Posterior cingulate gyrus (tissue), 11 donors: ENCODE measurements around the gene ARMH4.

Source experiments
- DNase-seq, 10 donors: peaks; one replicate each; pipeline versions ENCODE4 v3.0.0 to v3.0.0-alpha.2; 2020 to 2021; ENCODE audit warnings: mixed read lengths in 3 of 10
- intact Hi-C: fragments of 100-400 bp; cut with DNase I; formaldehyde crosslinking; loops from one replicate; pipeline ENCODE4 v1.15.1; 2023

The ARMH4 gene

DNA sequence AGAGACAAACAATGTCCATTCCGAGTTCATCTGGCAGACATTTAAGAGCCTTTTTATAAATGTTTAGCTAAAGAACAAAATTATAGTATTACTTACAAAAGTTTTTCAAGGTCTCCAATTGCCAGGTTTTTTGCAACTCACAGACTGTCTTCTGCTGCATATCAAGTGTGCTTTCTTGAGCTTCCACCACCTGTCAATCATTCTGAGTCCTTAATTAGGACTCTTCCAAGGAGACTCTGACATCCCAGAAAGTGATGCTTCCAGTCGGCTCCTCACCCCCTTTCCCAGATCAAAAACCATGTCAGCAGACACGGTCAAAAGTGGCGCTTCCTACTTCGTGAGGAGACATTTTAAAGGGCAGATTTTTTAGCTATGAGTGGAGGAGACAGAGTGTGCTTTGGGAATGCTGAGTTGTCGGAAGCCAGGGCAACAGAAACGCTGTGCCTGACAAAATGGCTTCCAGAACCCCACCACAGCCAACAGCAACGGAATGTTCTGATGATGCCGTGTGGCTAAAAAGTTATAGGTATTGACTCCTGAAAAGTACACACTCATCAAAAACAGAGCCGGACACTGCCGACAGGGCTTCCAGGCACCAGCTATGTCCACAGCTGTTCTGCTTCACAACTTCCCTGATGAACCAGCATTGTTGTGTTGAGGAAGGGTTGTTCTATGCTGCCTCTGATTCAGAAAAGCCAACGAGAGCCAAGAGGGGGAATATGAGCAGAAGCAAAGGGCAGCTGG lies 170.0 kb downstream of the ARMH4 start:
- no peak for DNase-seq
- intact Hi-C loops, result no loop called here

DNA sequence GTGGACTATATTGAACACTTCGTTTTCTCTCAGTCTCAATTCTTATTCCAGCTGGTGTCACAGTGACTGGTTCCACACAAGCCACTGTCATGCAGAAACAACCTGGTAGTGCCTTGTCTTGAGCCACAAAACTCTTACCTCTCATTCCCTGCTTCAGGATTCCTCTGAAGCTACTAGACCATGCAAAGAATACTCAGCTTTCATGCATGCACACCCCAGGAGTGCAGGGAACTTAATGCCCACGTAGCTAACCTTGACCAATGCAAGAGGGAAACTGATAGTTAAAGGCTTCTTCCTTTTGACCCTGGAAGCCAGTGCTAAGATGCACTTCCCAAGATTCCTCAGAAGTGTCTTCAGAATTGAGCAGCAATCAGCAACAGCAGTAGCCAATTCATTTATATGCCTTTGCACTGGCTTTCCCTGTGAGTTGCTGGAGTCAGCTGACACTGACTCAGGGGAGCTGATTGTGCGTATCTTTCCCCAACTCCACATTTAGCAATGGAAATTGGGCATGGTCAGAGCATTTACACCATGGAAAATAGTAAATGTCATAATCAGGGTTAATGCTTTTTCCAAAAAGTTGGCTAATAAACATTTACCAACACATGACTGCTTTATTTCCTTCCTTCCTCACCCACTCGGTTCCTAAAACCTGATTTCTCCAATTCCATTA lies 172.5 kb downstream of the ARMH4 start:
- no peak for DNase-seq
- intact Hi-C loops, result no loop called here

DNA sequence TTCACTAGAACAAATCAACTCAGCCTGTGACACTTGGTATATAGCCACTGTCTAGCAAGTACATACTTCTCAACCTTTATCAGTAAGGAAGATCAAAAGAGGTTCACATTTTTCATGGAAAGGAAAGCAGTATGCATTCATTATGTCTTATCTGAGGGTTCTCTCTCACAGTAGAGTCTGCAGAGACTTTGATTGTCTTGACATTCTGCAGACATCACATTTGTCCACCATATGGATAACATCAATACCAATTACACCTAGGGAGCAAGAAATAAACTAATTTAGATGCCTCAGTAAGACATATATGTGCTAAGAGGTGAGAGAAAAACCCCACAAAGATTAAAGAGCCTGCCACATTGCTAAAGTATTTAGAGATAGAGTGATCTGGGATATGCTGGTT lies 175.3 kb downstream of the ARMH4 start:
- DNase-seq, result no peak
- intact Hi-C loops, result no loop called here

DNA sequence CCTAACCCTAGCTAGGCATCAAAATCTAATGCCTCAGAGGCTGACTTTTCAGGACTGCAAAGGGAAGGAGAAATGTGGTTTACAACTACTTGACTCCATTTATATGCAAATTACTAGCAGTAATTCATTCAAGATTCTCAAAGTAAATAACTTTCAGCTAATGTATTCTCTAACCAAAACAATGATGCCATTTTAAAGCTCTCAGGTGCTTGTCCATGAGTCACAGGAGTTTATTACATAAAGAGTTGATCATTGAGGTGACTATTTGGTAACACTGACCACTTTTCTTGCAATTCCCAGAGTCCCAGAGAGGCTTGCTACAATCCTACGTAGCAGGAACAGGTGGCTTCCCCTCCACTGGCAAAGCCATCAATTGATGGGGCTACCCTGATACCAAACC lies 177.1 kb downstream of the ARMH4 start:
- DNase-seq, result no peak
- intact Hi-C loops, result no loop called here

DNA sequence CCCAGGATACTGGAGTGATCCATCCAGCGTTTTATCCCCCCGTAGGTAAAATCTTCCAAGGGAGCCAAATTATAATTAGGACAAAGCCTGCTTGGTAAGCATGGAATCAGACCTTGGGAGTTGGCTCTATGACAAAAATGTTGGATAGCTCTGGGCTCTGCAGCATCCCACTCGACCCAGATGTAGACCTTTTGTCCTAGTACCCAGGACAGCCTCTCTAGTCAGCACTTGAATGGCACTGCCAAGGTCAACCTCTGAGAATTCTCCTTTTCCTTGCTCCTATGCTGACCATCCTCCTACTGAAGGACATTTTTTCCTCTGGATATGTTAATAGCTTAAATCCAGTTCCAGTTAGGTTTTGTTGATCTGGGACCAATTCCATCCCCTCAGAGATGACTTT lies 181.4 kb downstream of the ARMH4 start:
- intact Hi-C loops, result no loop called here
- no peak for DNase-seq

DNA sequence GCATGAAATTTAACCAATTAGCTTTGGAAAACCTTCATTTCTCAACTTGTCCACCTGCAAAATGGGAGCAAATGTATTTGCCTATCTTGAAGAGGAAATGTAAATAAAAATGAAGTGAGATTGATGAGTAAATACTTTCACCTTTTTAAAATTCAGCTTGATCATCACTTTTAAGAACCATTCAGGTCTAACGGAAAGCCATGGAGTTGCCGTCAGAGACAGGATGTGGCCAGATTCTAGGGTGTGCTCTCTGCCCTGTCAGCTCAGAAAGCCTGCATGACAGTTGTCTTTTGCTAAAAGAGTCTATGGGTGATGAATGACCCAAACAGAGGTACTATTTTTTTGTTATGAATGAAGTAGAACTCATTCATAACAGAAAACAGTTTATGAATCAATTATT lies 181.8 kb downstream of the ARMH4 start:
- no peak for DNase-seq
- intact Hi-C loops, result no loop called here

DNA sequence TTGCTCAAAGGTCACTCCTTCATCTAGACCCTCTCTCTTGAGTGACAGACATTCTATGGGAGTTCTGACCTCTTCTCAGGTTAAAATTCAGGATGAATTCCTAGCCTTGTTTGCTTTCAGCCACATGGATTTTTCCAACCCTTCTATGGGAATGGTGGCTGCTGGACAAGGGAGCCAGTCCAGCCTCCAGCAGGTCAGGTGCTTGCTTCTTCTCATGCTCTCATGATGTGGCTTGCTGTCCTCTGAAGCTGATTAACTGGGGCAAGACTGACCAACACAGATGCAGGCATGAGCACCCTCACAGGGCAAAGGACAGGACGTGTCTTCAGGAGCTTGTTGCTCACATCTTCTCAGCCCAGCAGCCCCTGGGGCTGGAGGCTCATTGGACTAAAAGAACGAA lies 188.9 kb downstream of the ARMH4 start:
- DNase-seq, result no peak
- intact Hi-C loops, result no loop called here

DNA sequence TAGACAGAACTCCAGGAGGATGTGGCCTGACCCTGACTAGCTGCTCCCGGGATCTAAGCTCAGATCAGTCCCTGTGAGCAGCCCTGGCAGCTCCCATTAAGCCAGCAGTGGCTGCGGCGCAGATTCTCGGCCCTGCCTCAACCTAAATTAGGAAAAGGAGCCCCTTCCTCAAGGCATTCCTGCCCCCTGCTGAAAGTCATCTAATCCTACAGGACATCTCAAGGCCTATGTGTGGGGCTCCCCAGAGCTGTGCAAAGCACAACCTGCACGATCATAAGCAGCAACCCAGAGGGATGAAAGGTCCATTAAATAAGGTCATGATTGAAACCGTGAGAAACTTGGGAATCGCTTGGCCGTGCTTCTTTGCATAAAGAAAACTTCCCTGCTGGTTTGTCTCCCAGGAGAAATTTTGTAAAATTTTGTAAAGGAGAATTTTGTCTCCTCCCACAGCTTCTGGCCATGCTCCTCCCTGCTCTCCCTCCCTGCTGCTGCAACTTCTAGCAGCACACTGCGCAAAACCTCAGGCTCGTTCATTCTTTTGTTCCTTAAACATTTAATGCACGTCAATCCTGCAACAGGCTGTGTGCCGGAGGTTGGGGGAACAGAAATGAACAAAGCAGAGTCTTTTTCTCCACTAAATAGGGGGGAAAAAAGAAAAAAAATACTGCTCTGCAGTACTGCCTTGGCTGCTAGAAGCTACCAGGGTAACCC lies 189.5 kb downstream of the ARMH4 start:
- intact Hi-C loops, result no loop called here
- DNase-seq, result no peak

DNA sequence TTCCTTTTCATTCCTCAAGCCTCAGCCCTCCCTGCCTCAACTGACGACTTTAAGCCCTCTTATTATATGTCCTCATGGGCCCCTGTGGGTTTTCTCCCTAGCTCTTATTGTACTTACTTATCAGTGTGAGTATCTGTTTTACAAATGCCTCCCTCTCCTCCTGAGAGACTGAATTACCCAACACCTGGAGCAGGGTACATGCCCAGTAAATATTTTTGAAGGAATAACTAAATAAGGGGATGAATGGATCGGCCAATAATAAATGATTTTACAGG lies 190.3 kb downstream of the ARMH4 start:
- DNase-seq, result no peak
- intact Hi-C loops, result no loop called here

DNA sequence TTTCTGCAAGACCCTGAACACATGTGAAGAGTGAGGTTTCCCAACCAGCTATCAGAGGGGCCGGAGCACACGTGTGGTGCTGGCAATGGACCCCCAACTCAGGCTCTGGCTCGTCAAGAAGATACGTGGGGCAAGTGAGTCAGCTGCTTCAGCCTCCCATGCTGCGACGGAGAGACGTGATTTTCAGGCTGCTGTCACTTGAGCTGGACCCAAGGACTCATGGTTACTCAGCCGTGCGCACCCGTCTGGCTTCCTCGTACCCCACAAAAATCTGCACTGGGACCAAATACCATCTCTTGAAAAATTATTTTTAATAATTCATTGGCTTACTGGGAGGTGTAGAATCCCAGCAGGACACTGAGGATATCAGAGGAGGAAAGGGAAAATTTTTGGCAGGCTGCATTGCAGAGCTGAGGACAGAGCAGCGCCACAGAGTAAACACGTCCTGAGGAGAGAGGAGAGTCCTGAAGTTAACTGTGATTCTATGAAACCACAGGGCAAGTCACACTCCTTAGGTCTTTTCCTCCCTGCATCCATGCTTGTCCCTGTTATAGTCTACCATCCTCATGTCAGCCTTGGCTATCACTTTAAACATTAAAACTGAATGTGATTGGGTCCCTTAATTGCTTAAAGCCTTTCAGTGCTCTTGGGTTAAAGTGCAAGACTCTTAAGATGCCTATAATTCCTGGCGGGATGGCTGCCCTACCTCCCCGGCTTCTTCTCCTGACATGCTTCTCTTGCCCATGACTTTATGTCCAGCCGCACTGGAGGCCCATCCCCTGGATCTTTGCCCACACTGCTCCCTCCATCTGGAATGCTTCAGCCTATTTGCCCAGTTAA lies 190.8 kb downstream of the ARMH4 start:
- intact Hi-C loops, result no loop called here

DNA sequence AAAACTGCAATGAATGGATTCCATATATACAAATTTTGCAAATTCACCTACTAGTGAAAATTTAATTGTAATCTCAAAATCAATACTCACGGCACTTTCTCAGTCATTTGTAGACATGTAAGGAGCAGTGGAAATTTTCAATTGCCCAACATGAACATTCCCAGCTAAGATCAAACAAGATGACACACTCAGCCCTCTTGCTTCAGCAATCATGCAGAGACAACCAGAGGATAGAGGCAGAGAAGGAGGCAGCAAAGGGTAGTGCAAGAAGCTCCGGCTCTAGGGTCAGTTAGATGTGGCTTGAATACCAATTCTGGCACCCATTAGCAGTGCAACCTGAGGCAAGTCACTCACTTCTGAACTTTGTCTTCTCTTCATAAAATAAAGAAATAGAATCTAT lies 194.6 kb downstream of the ARMH4 start:
- intact Hi-C loops, result no loop called here
- no peak for DNase-seq

More for the DNA sequence above, 190.8 kb downstream of the ARMH4 start:
- no peak for DNase-seq
